ENCODE results near the gene TMEM150B.

TMEM150B gene

GRCh38 chr19:55358493-55358892 is 33.4 kb upstream of the TMEM150B start:
- Histone ChIP-seq H3K27me3 (ENCODE audit: control insufficient read depth, low read length) (peaks cover 24% of the 10 kb centered on the region), H3K4me3 (ENCODE audit: low read length) (no peak overlapping the region), H3K27ac (ENCODE audit: low read depth, low read length) (no peak overlapping the region), H3K9me2 (replicated peaks; ENCODE audit: control insufficient read depth, low read length) (no peaks in the 10 kb centered on the region), H3K4me2 (ENCODE audit: low read length) (no peak overlapping the region), H3K36me3 (ENCODE audit: control insufficient read depth, low read length) (no peaks in the 10 kb centered on the region), H4K20me1 (ENCODE audit: control insufficient read depth, insufficient read depth, low read depth, low read length) (no peaks in the 10 kb centered on the region), H3K9me3 (ENCODE audit: control insufficient read depth, insufficient read depth, low read length) (no peaks in the 10 kb centered on the region), H3K4me1 (ENCODE audit: control insufficient read depth, low read length) (peaks cover 8% of the 10 kb centered on the region), H3F3A (ENCODE audit: control insufficient read depth, insufficient read depth) (no peaks in the 10 kb centered on the region), H3K79me2 (ENCODE audit: control insufficient read depth, low read length) (no peaks in the 10 kb centered on the region)
- TF ChIP-seq, protein P1, sequence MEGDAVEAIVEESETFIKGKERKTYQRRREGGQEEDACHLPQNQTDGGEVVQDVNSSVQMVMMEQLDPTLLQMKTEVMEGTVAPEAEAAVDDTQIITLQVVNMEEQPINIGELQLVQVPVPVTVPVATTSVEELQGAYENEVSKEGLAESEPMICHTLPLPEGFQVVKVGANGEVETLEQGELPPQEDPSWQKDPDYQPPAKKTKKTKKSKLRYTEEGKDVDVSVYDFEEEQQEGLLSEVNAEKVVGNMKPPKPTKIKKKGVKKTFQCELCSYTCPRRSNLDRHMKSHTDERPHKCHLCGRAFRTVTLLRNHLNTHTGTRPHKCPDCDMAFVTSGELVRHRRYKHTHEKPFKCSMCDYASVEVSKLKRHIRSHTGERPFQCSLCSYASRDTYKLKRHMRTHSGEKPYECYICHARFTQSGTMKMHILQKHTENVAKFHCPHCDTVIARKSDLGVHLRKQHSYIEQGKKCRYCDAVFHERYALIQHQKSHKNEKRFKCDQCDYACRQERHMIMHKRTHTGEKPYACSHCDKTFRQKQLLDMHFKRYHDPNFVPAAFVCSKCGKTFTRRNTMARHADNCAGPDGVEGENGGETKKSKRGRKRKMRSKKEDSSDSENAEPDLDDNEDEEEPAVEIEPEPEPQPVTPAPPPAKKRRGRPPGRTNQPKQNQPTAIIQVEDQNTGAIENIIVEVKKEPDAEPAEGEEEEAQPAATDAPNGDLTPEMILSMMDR (IDR thresholded peaks at IDR 0.05; ENCODE audit: low read depth, low read length, poor library complexity, severe bottlenecking), result no peak
- no peak for TF ChIP-seq EZH2phosphoT487 (IDR thresholded peaks at IDR 0.05; ENCODE audit: borderline replicate concordance, low read length)

DNA sequence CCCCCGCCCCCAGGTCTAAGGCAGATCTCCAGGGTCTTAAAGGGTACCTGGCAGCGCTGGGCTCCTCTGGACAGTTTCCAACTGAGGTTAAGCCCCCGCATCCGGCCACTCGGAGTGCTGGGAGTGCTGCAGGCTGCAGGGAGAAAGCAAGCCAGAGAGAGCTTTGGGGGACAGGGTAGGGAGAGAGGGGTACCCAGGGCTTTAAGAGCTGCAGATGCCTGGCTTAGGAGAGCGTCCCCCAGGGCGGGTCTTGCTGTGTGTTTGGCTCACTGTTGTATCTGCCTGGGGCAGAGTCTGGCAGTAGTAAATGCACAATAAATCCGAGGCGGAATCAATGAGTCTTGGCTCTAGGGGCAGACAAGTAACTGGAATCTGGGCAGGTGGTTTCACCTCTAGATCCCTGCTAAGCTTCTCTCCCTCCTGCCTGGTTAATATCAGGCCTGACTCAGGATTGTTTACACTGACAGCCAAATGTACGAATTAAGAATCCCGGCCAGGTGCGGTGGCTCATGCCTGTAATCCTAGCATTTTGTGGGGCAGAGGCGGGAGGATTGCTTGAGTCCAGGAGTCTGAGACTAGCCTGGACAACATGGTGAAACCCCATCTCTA is 30.2 kb upstream of the TMEM150B start:
- TF ChIP-seq, protein P1 (IDR thresholded peaks at IDR 0.05; ENCODE audit: low read depth, low read length, poor library complexity, severe bottlenecking), result no peak
- TF ChIP-seq EZH2phosphoT487 (IDR thresholded peaks at IDR 0.05; ENCODE audit: borderline replicate concordance, low read length), result no peak
- Histone ChIP-seq H3K27ac (ENCODE audit: low read depth, low read length) (no peak overlapping the region), H3K9me2 (replicated peaks; ENCODE audit: control insufficient read depth, low read length) (no peaks in the 10 kb centered on the region), H3K27me3 (ENCODE audit: control insufficient read depth, low read length) (peaks cover 43% of the 10 kb centered on the region), H3K79me2 (ENCODE audit: control insufficient read depth, low read length) (no peaks in the 10 kb centered on the region), H3K36me3 (ENCODE audit: control insufficient read depth, low read length) (no peaks in the 10 kb centered on the region), H3K4me1 (ENCODE audit: control insufficient read depth, low read length) (peaks cover 11% of the 10 kb centered on the region), H3K4me3 (ENCODE audit: low read length) (no peak overlapping the region), H3F3A (ENCODE audit: control insufficient read depth, insufficient read depth) (no peaks in the 10 kb centered on the region), H3K4me2 (ENCODE audit: low read length) (no peak overlapping the region), H3K9me3 (ENCODE audit: control insufficient read depth, insufficient read depth, low read length) (no peaks in the 10 kb centered on the region), H4K20me1 (ENCODE audit: control insufficient read depth, insufficient read depth, low read depth, low read length) (no peaks in the 10 kb centered on the region)

DNA sequence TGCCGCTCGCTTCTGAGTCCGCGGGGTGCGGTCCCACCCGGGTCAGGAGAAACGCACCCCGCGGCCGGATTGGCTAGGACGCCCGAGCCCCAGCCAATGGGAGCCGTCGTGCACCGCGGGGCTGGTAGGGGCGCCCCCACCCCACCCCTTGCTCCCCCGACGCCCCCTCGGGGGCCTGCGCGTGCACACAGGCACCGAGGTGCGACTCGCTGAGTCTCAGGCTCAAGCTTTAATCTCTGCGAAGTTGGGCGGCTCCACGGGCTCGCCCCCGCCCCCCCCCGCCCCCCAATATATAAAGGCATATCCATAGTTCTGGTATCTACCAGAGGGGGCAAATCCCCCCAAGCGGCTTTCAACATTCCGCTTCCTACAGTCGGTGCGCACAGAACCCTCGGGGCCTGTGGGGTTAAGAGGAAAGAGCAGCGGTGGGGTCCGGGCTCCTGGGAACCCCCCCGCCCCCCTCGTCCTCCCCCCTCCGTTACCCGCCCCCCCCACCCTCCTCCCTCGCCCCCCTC is 29.6 kb upstream of the TMEM150B start, which contains the start of gene COX6B2:
Gene COX6B2 (minus strand): TSS at position 22 of the 515 bp plus-strand sequence. CDS start 198 bp downstream, outside the sequence.
- H4K20me1 ChIP-seq (ENCODE audit: control insufficient read depth, insufficient read depth, low read depth, low read length), result no peaks in the 10 kb centered on the region
- no peaks in the 10 kb centered on the region for H3K79me2 ChIP-seq (ENCODE audit: control insufficient read depth, low read length)
- peak within 1 kb of the TSS; percentile 56 for H3K4me3 ChIP-seq (ENCODE audit: low read length)
- no peak for TF ChIP-seq EZH2phosphoT487 (IDR thresholded peaks at IDR 0.05; ENCODE audit: borderline replicate concordance, low read length)
- TF ChIP-seq, protein P1 (IDR thresholded peaks at IDR 0.05; ENCODE audit: low read depth, low read length, poor library complexity, severe bottlenecking), result no peak
- no peaks in the 10 kb centered on the region for H3F3A ChIP-seq (ENCODE audit: control insufficient read depth, insufficient read depth)
- H3K9me2 ChIP-seq (replicated peaks; ENCODE audit: control insufficient read depth, low read length), result no peaks in the 10 kb centered on the region
- H3K4me1 ChIP-seq (ENCODE audit: control insufficient read depth, low read length), result peaks cover 11% of the 10 kb centered on the region
- no peak within 1 kb of the TSS for H3K27ac ChIP-seq (ENCODE audit: low read depth, low read length)
- H3K9me3 ChIP-seq (ENCODE audit: control insufficient read depth, insufficient read depth, low read length), result no peaks in the 10 kb centered on the region
- H3K36me3 ChIP-seq (ENCODE audit: control insufficient read depth, low read length), result no peaks in the 10 kb centered on the region
- peaks cover 43% of the 10 kb centered on the region for H3K27me3 ChIP-seq (ENCODE audit: control insufficient read depth, low read length)
- peak within 1 kb of the TSS; percentile 56 for H3K4me2 ChIP-seq (ENCODE audit: low read length)

Measured in DOHH2 (cell line).